ENCODE data around the gene ABHD4. TPM values are rescaled to one million over a fixed set of nuclear protein-coding genes. Genes with fewer than 3 reads are reported as not detected.
"Not testable (repeated sequence)": the region's sequence is repeated elsewhere in the genome, so short reads cannot be mapped to it uniquely, and the experiment has no call there.

The ABHD4 gene
- total and polyA plus RNA-seq, 7 donors: 6.1 to 64.0 (median 26.4) TPM

DNA sequence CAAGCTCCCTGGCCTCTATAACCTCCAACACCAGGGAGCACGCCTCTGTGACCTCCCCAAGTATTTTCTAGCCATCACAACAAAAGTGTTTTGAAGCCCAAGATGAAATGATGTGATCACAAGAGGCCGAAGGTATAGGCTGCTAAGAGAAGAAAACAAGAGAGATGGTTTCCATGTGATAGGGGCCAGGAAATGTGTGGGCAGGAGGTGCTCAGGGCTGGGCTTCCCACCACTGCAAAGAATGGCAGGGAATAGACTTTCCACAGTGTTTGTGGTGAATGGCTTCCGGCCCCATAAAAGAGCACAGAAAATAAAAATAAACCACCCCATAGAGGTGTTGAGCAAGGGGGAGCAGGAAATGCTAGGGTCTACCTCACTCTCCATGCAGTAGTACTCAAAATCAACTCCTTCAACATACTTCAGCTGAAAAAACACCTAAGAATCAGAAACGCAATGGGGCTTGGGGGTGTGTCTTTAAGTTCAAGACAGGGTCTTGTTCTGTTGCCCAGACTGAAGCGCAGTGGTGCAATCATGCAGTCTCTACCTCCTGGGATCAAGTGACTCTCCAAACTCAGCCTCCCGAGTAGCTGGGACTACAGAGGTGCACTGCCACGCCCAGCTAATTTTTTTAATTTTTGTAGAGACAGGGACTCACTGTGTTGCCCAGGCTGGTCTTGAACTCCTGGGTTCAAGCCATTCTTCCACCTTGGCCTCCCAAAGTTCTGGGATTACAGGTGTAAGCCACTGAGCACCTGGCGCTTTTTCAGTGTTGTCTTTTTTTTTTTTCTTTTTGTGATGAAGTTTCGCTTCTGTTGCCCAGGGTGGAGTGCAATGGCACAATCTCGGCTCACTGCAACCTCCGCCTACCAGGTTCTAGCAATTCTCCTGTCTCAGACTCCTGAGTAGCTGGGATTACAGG lies 36.2 kb upstream of the ABHD4 start:
- no peak for DNase-seq
- 78 to 81% (median 80%) methylated on average over 11 of the region's 11 CpGs for WGBS, 3 donors
- Histone ChIP-seq H3K36me3 (ENCODE audit: insufficient read depth in 1 of 2, low read depth in 1 of 2) (peaks cover 0 to 8% of the 10 kb centered on the region in 2 donors), H3K9me3 (no peaks in the 10 kb centered on the region), H3K4me1 (peaks cover 40% of the 10 kb centered on the region), H3K4me3 (no peak overlapping the region), H3K27me3 (ENCODE audit: insufficient read depth in 3 of 3, low read length in 2 of 3) (no peaks in the 10 kb centered on the region), H3K27ac (no peak overlapping the region)
- no peak for ATAC-seq
- TF ChIP-seq, protein P1, sequence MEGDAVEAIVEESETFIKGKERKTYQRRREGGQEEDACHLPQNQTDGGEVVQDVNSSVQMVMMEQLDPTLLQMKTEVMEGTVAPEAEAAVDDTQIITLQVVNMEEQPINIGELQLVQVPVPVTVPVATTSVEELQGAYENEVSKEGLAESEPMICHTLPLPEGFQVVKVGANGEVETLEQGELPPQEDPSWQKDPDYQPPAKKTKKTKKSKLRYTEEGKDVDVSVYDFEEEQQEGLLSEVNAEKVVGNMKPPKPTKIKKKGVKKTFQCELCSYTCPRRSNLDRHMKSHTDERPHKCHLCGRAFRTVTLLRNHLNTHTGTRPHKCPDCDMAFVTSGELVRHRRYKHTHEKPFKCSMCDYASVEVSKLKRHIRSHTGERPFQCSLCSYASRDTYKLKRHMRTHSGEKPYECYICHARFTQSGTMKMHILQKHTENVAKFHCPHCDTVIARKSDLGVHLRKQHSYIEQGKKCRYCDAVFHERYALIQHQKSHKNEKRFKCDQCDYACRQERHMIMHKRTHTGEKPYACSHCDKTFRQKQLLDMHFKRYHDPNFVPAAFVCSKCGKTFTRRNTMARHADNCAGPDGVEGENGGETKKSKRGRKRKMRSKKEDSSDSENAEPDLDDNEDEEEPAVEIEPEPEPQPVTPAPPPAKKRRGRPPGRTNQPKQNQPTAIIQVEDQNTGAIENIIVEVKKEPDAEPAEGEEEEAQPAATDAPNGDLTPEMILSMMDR (IDR thresholded peaks at IDR 0.05): no peak
- intact Hi-C loops (cut with DNase I): no loop called here

DNA sequence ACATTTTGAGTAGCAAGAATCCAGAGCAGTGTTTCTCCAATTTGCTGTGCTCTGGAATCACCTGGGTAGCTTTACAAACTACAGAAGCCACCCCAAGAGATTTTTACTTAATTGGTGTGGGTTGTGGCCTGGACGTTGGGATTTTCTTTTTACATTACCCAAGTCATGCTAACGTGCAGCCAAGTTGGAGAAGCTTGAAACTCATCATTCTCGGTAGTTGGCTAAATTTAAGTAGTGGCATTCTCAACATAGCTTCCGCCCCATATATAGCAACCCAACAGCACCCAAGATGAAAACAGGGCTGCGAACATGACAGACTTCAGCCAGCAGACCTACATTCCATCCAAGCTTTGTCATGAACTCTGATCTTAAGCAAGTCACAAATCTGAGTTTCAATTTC lies 34.1 kb upstream of the ABHD4 start:
- DNase-seq (no peak), ATAC-seq (peak; percentile 48 to 84 (median 56))
- intact Hi-C loops (cut with DNase I): no loop called here
- no peaks in the 10 kb centered on the region for H3K9me3 ChIP-seq
- peaks cover 54% of the 10 kb centered on the region for H3K4me1 ChIP-seq
- H3K27me3 ChIP-seq (ENCODE audit: insufficient read depth in 3 of 3, low read length in 2 of 3): no peaks in the 10 kb centered on the region
- TF ChIP-seq, protein P1 (IDR thresholded peaks at IDR 0.05): no peak
- peak overlapping the region; percentile 66 for H3K27ac ChIP-seq
- peaks cover 0 to 13% of the 10 kb centered on the region in 2 donors for H3K36me3 ChIP-seq (ENCODE audit: insufficient read depth in 1 of 2, low read depth in 1 of 2)
- H3K4me3 ChIP-seq: no peak overlapping the region
- 33 to 45% (median 38%) methylated on average over 5 of the region's 5 CpGs for WGBS, 3 donors

DNA sequence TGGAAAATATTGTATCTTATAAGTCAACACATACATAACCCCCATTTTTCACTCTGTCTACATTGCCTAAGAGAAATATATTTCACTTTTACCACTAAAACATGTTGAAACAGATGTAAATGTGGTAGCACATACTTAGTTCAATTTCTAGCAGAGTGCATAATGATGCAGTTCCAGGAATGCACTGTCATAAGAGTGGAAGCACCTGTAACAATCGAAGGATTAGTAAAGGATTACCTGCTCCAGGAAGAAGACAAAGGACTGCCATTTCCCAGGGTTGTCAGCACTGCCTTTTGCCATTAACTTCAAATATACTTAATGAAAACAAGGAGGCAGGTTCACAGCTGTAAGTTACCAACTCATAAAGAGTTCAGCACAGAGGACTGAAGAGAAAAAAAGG lies 33.6 kb upstream of the ABHD4 start:
- Histone ChIP-seq H3K36me3 (ENCODE audit: insufficient read depth in 1 of 2, low read depth in 1 of 2) (peaks cover 0 to 13% of the 10 kb centered on the region in 2 donors), H3K27me3 (ENCODE audit: insufficient read depth in 3 of 3, low read length in 2 of 3) (no peaks in the 10 kb centered on the region), H3K4me1 (peaks cover 54% of the 10 kb centered on the region), H3K27ac (peak overlapping the region; percentile 66), H3K9me3 (no peaks in the 10 kb centered on the region), H3K4me3 (no peak overlapping the region)
- 73 to 84% (median 76%) methylated on average over 1 of the region's 1 CpG for WGBS, 3 donors
- ATAC-seq (no peak), DNase-seq (no peak)
- TF ChIP-seq, protein P1 (IDR thresholded peaks at IDR 0.05): no peak
- intact Hi-C loops (cut with DNase I): no loop called here

DNA sequence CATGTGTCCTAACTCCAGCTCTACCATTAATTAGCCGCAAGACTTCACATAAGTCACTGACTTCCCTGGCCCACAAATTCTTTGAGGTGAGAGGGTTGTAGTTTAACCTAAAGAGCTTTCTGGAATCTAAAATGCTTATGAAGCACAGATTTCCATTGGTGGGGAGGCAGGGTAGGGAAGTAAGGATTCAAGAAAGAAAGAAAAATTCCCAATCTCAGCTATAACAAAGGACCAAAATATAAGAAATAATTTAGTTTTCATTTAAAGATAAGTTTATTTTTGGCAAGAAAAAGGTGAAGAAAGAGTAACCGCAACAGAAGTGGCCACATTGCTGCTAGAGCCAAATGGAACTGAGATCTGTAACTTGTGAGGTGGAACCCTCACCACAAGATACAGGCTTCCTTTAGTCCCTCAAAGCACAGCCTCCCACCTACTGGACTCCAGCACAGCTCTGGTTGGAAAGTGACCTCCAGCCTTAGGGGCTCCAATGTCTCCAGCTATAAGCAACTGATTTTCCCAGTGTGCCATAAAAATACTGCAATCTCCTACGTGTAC lies 32.6 kb upstream of the ABHD4 start:
- H3K4me3 ChIP-seq: no peak overlapping the region
- peaks cover 61% of the 10 kb centered on the region for H3K4me1 ChIP-seq
- TF ChIP-seq, protein P1 (IDR thresholded peaks at IDR 0.05): no peak
- peak overlapping the region; percentile 66 for H3K27ac ChIP-seq
- peaks cover 0 to 13% of the 10 kb centered on the region in 2 donors for H3K36me3 ChIP-seq (ENCODE audit: insufficient read depth in 1 of 2, low read depth in 1 of 2)
- 88 to 91% (median 91%) methylated on average over 3 of the region's 3 CpGs for WGBS, 3 donors
- H3K9me3 ChIP-seq: no peaks in the 10 kb centered on the region
- ATAC-seq (no peak), DNase-seq (no peak)
- intact Hi-C loops (cut with DNase I): loop anchor here in 1 of 2 donors (5.0 kb wide), 1 partner anchor 147 kb away; no protein-coding TSS in a partner anchor
- no peaks in the 10 kb centered on the region for H3K27me3 ChIP-seq (ENCODE audit: insufficient read depth in 3 of 3, low read length in 2 of 3)

DNA sequence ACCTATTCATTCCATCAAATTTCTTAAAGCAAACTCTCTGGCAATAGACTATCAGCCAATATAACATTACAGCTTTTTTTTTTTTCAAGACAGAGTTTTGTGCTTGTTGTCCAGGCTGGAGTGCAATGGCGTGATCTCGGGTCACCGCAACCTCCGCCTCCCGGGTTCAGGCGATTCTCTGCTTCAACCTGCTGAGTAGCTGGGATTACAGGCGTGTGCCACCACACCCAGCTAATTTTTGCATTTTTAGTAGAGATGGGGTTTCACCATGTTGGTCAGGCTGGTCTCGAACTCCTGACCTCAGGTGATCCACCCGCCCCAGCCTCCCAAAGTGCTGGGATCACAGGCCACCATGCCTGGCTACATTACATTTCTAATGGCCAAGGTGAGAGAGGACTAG lies 31.8 kb upstream of the ABHD4 start:
- intact Hi-C loops (cut with DNase I): loop anchor here in 1 of 2 donors (5.0 kb wide), 1 partner anchor 146 kb away; no protein-coding TSS in a partner anchor
- not testable (repeated sequence) for DNase-seq; H3K9me3 ChIP-seq; ATAC-seq; H3K27me3 ChIP-seq (ENCODE audit: insufficient read depth in 3 of 3, low read length in 2 of 3); H3K4me3 ChIP-seq
- H3K4me1 ChIP-seq: peaks cover 61% of the 10 kb centered on the region
- 91 to 99% (median 95%) methylated on average over 9 of the region's 9 CpGs for WGBS, 3 donors
- H3K27ac ChIP-seq: peak overlapping the region; percentile 63
- H3K36me3 ChIP-seq (ENCODE audit: insufficient read depth in 1 of 2, low read depth in 1 of 2): peaks cover 0 to 16% of the 10 kb centered on the region in 2 donors

Measured in psoas muscle (tissue), 8 donors.